K562 (cell line): ENCODE results near the gene LMNA. TPM values are rescaled to one million over a fixed set of nuclear protein-coding genes. Genes with fewer than 3 reads are reported as not detected.
A peak's percentile ranks its signal among the peaks of the same experiment; 100 is the strongest.

Source experiments
- ATAC-seq: fragments of 200-7000 bp; cut with Tn5 transposase; 3 replicates; pipeline ENCODE4 v1.9.1; 2020; ENCODE audit warnings: moderate library complexity
- BruUV-seq: library from RNA; stranded (reverse); fragments of 400-500 nt; replicated peaks from 2 replicates; lab custom pipeline; 2021; lab: Mats Ljungman, UMichigan
- CTCF ChIA-PET: fragments of 300-600 bp; formaldehyde crosslinking; extraction: SDS; loops from one replicate; lab custom pipeline; 2021; ENCODE audit warnings: low intra/inter-chr PET ratio; lab: Yijun Ruan, JAX
- POLR2A ChIA-PET: fragments of 300-600, 350-650 bp; sonication (Branson Sonifier 250); formaldehyde crosslinking; extraction: SDS; loops from one replicate; lab custom pipeline; 2021; ENCODE audit warnings: antibody characterized with exemption, inconsistent platforms; lab: Yijun Ruan, JAX
- DNase-seq, 4 experiments: peaks; one replicate each; pipeline versions ENCODE4 v3.0.0 to v3.0.0-alpha.2; 2011 to 2018; ENCODE audit warnings: low spot score in 3 of 4, mixed read lengths in 3 of 4; ENCODE audit errors: extremely low read depth in 1 of 4
- FAIRE-seq: peaks from 2 replicates; lab custom pipeline; 2011; peaks lifted over from hg19 to GRCh38; lab: Jason Lieb, UNC
- H2AFZ ChIP-seq: 2 replicates; pipeline ENCODE4 v1.6.0; 2011; ENCODE audit warnings: low read depth, low read length, control low read depth, inconsistent platforms
- H3K27ac ChIP-seq: fragments of 200-600 bp; 3 replicates; pipeline ENCODE4 v1.8.0; 2011; ENCODE audit warnings: low read depth, mild to moderate bottlenecking, control low read depth, inconsistent platforms, low read length, moderate library complexity, mixed read lengths; ENCODE audit errors: extremely low read depth
- H3K27me3 ChIP-seq, 2 experiments: fragments of 300-600 bp in 1 of 2; 2 replicates in 1 of 2; 3 replicates in 1 of 2; pipeline versions ENCODE4 v1.6.0 to v1.8.0; 2011; ENCODE audit warnings: inconsistent platforms in 2 of 2, low read length in 2 of 2, mild to moderate bottlenecking in 1 of 2, mixed read lengths in 1 of 2, moderate library complexity in 1 of 2; ENCODE audit not compliant: control insufficient read depth in 2 of 2, insufficient read depth in 2 of 2
- H3K36me3 ChIP-seq: fragments of 300-600 bp; 3 replicates; pipeline ENCODE4 v1.8.0; 2011; ENCODE audit warnings: mild to moderate bottlenecking, low read length, inconsistent platforms; ENCODE audit not compliant: control insufficient read depth, insufficient read depth
- H3K4me1 ChIP-seq, 2 experiments: fragments of 200-600 bp in 1 of 2; replicated peaks in 1 of 2; 2 replicates in 1 of 2; 3 replicates in 1 of 2; pipeline versions ENCODE4 v1.5.1 to v1.8.0; 2011; ENCODE audit warnings: inconsistent platforms in 2 of 2, low read length in 2 of 2, mild to moderate bottlenecking in 1 of 2, mixed read lengths in 1 of 2, moderate library complexity in 1 of 2; ENCODE audit not compliant: control insufficient read depth in 2 of 2, insufficient read depth in 2 of 2
- H3K4me2 ChIP-seq: 2 replicates; pipeline ENCODE4 v1.6.1; 2011; ENCODE audit warnings: low read length, control low read depth, inconsistent platforms, mixed read lengths; ENCODE audit not compliant: insufficient read depth
- H3K4me3 ChIP-seq: fragments of 200-600 bp; sonication (generic), shearing (Covaris generic); 2 replicates; pipeline ENCODE4 v1.5.1; 2016; ENCODE audit warnings: control low read depth, inconsistent platforms
- H3K79me2 ChIP-seq: fragments of 200-600 bp; 3 replicates; pipeline ENCODE4 v1.8.0; 2011; ENCODE audit warnings: low read length, inconsistent platforms; ENCODE audit not compliant: control insufficient read depth, insufficient read depth
- H3K9ac ChIP-seq, 2 experiments: 2 replicates each; pipeline versions ENCODE4 v1.6.0 to v1.6.1; 2011; ENCODE audit warnings: low read depth in 2 of 2, low read length in 2 of 2, control low read depth in 1 of 2, inconsistent platforms in 1 of 2, mild to moderate bottlenecking in 1 of 2, mixed read lengths in 1 of 2; ENCODE audit not compliant: insufficient read depth in 1 of 2
- H3K9me1 ChIP-seq: one replicate; pipeline ENCODE4 v1.6.0; 2011; ENCODE audit warnings: inconsistent platforms, mild to moderate bottlenecking, low read length, moderate library complexity; ENCODE audit not compliant: control insufficient read depth, insufficient read depth
- H3K9me3 ChIP-seq: replicated peaks from 2 replicates; pipeline ENCODE4 v1.5.1; 2011; ENCODE audit warnings: low read depth, low read length, inconsistent platforms; ENCODE audit not compliant: control insufficient read depth, insufficient read depth
- H4K20me1 ChIP-seq: replicated peaks from 2 replicates; pipeline ENCODE4 v1.6.1; 2011; ENCODE audit warnings: low read length, inconsistent platforms, mixed read lengths; ENCODE audit not compliant: control insufficient read depth, insufficient read depth
- CBX1 ChIP-seq: sonication (generic); IDR thresholded peaks from 2 replicates; pipeline ENCODE4 v1.6.1; 2016; ENCODE audit warnings: antibody characterized with exemption, low read depth, mild to moderate bottlenecking
- E2F3 ChIP-seq: fragments of 250-450 bp; sonication (Bioruptor Pico); IDR thresholded peaks from 2 replicates; pipeline ENCODE4 v1.4.0; 2020; ENCODE audit warnings: mild to moderate bottlenecking
- KAT7 ChIP-seq: sonication (generic); formaldehyde crosslinking; IDR thresholded peaks from 2 replicates; pipeline ENCODE4 v1.8.0; 2022; ENCODE audit warnings: missing genetic modification reagents, mild to moderate bottlenecking, borderline replicate concordance
- KDM4B ChIP-seq, 2 experiments: fragments of 450-650 bp in 1 of 2; sonication (generic) in 1 of 2; IDR thresholded peaks; 2 replicates each; pipeline ENCODE4 v1.6.1; 2016 to 2017; ENCODE audit warnings: borderline replicate concordance in 2 of 2, antibody characterized with exemption in 1 of 2, low read depth in 1 of 2, mild to moderate bottlenecking in 1 of 2
- MAFG ChIP-seq: fragments of 450-650 bp; conservative IDR thresholded peaks from 2 replicates; pipeline ENCODE4 v1.6.1; 2016; ENCODE audit warnings: missing genetic modification characterization, missing compliant biosample characterization
- MCM2 ChIP-seq: fragments of 450-650 bp; IDR thresholded peaks from 2 replicates; pipeline ENCODE4 v1.6.1; 2017; ENCODE audit warnings: low read depth, mild to moderate bottlenecking
- POLR2G ChIP-seq: fragments of 200-400 bp; formaldehyde crosslinking; IDR thresholded peaks from 2 replicates; pipeline ENCODE4 v1.6.1; 2017; ENCODE audit warnings: low read depth, mild to moderate bottlenecking, antibody characterized with exemption, low read length, moderate library complexity
- RNF2 ChIP-seq: sonication (generic); IDR thresholded peaks from 2 replicates; pipeline ENCODE4 v1.6.1; 2016
- SAP30 ChIP-seq: fragments of 200-600 bp; sonication (generic); IDR thresholded peaks from 2 replicates; pipeline ENCODE4 v1.6.1; 2012; ENCODE audit warnings: borderline replicate concordance, low read depth, mild to moderate bottlenecking, moderate library complexity, low read length, control low read depth, inconsistent platforms; ENCODE audit not compliant: insufficient read depth, poor library complexity, severe bottlenecking
- SRSF9 ChIP-seq: fragments of 200-400 bp; formaldehyde crosslinking; IDR thresholded peaks from 2 replicates; pipeline ENCODE4 v1.6.1; 2017; ENCODE audit warnings: low read depth, low read length, borderline replicate concordance
- ZNF431 ChIP-seq: sonication (generic); formaldehyde crosslinking; IDR thresholded peaks from 2 replicates; pipeline ENCODE4 v1.8.0; 2022; ENCODE audit warnings: mild to moderate bottlenecking, missing genetic modification reagents
- WGBS: fragments of 100-300 bp; shearing (Covaris generic); methylation state at CpG from one replicate; pipeline ENCODE4 v1.1.6; 2016; ENCODE audit warnings: low coverage, mixed read lengths; ENCODE audit not compliant: insufficient coverage; ENCODE audit errors: missing lambda C conversion rate; 5-methylcytosine and 5-hydroxymethylcytosine counted together
- in situ Hi-C: fragments of 300-500 bp; cut with MboI; formaldehyde crosslinking; loops from 4 replicates; pipeline ENCODE4 v1.15.0; 2018; ENCODE audit warnings: inconsistent platforms, mixed read lengths
- intact Hi-C: fragments of 100-400 bp; cut with micrococcal nuclease; formaldehyde crosslinking; loops from 2 replicates; pipeline ENCODE4 v1.14.2; 2022
- polyA plus RNA-seq, 8 experiments: library from polyadenylated mRNA; depleted of rRNA in 4 of 8; stranded (reverse) in 5 of 8; unstranded in 3 of 8; fragments of >200 nt; fragmentation: Nextera tagmentation in 2 of 8; fragmentation: Illumina TruSeq in 1 of 8; extraction: Ambion mirVana in 2 of 8; extraction: Trizol in 1 of 8; gene quantifications; 2 replicates each; pipeline versions ENCODE4 v1.2.1 to v1.2.3, GENCODE V29; 2011 to 2014; ENCODE audit warnings: inconsistent platforms in 1 of 8, missing spikeins in 1 of 8
- total RNA-seq, 7 experiments: library from RNA; depleted of rRNA in 6 of 7; stranded (reverse); fragments of >200 nt in 6 of 7; fragmentation: Illumina TruSeq in 2 of 7; extraction: Trizol in 2 of 7; gene quantifications; 2 replicates each; pipeline versions ENCODE4 v1.2.1 to v1.2.3, GENCODE V29; 2011 to 2021; ENCODE audit warnings: low replicate concordance in 1 of 7
- TF ChIP-seq, protein P1 (sequence below): fragments of 450-650 bp; IDR thresholded peaks from 2 replicates; pipeline ENCODE4 v1.6.1; 2017; ENCODE audit warnings: antibody characterized with exemption, mild to moderate bottlenecking
- TF ChIP-seq, protein P2 (sequence below): fragments of 250-450 bp; sonication (Bioruptor Pico); IDR thresholded peaks from 2 replicates; pipeline ENCODE4 v1.5.0; 2021
- TF ChIP-seq, protein P3 (sequence below), 2 experiments: IDR thresholded peaks; 2 replicates each; pipeline ENCODE4 v1.6.1; 2011; ENCODE audit warnings: borderline replicate concordance in 1 of 2, control low read depth in 1 of 2, low read depth in 1 of 2, low read length in 1 of 2, mild to moderate bottlenecking in 1 of 2, mixed read lengths in 1 of 2, moderate library complexity in 1 of 2; ENCODE audit not compliant: insufficient read depth in 1 of 2, insufficient read length in 1 of 2, poor library complexity in 1 of 2, severe bottlenecking in 1 of 2; ENCODE audit errors: extremely low read depth in 1 of 2

The LMNA gene
- total and polyA plus RNA-seq, 9 of the 15 experiments (the other 6 are each of a cell fraction or from before 2014, with no cell fraction given), result 1.00 to 347 (median 88.2) TPM

- Histone ChIP-seq H3K9me3 (no peaks in the 10 kb centered on the region), H4K20me1 (no peaks in the 10 kb centered on the region), H3K27ac (peak overlapping the region; percentile 60; the same call in 2 of the 3 replicates), H3K9ac (peak overlapping the region; percentile 73 to 94), H3K9me1 (peaks cover 2% of the 10 kb centered on the region), H3K4me2 (peak overlapping the region; percentile 85), H3K27me3 (no peaks in the 10 kb centered on the region), H2AFZ (peak overlapping the region; percentile 91), H3K4me3 (peak overlapping the region; percentile 55), H3K36me3 (peaks cover 16% of the 10 kb centered on the region; the same call in 1 of the 3 replicates), H3K79me2 (peaks cover 15% of the 10 kb centered on the region), H3K4me1 (peaks cover 13 to 41% of the 10 kb centered on the region in 2 experiments)
- POLR2A ChIA-PET, result no interaction called here
- intact Hi-C loops, result loop anchor here (10.0 kb wide), 1 partner anchor 283 kb away; the partner anchor contains the start of gene RHBG
- DNase-seq (peak in 2 of 4 experiments; percentile 73 to 74), FAIRE-seq (peak; percentile 44), ATAC-seq (no peak)
- BruUV-seq, result TSS peak; percentile 42
- CTCF ChIA-PET, result no interaction called here
- WGBS, result 10% methylated on average over 16 of the region's 61 CpGs
- in situ Hi-C loops, result no loop called here
- TF ChIP-seq, protein P1, sequence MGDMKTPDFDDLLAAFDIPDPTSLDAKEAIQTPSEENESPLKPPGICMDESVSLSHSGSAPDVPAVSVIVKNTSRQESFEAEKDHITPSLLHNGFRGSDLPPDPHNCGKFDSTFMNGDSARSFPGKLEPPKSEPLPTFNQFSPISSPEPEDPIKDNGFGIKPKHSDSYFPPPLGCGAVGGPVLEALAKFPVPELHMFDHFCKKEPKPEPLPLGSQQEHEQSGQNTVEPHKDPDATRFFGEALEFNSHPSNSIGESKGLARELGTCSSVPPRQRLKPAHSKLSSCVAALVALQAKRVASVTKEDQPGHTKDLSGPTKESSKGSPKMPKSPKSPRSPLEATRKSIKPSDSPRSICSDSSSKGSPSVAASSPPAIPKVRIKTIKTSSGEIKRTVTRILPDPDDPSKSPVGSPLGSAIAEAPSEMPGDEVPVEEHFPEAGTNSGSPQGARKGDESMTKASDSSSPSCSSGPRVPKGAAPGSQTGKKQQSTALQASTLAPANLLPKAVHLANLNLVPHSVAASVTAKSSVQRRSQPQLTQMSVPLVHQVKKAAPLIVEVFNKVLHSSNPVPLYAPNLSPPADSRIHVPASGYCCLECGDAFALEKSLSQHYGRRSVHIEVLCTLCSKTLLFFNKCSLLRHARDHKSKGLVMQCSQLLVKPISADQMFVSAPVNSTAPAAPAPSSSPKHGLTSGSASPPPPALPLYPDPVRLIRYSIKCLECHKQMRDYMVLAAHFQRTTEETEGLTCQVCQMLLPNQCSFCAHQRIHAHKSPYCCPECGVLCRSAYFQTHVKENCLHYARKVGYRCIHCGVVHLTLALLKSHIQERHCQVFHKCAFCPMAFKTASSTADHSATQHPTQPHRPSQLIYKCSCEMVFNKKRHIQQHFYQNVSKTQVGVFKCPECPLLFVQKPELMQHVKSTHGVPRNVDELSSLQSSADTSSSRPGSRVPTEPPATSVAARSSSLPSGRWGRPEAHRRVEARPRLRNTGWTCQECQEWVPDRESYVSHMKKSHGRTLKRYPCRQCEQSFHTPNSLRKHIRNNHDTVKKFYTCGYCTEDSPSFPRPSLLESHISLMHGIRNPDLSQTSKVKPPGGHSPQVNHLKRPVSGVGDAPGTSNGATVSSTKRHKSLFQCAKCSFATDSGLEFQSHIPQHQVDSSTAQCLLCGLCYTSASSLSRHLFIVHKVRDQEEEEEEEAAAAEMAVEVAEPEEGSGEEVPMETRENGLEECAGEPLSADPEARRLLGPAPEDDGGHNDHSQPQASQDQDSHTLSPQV, result 0 out of 2 replicates have a peak, but pooled peaks have one; percentile 24
- TF ChIP-seq KDM4B (IDR thresholded peaks at IDR 0.05; ENCODE audit: borderline replicate concordance in 2 of 2, low read depth in 1 of 2) (no peak), MCM2 (no peak), POLR2G (0 out of 2 replicates have a peak, but pooled peaks have one; percentile 18), KAT7 (CRISPR knock-in tag) (no peak), E2F3 (CRISPR knock-in tag) (no peak), MAFG (no peak), ZNF431 (CRISPR knock-in tag) (peak; percentile 24; the same call in 1 of the 2 replicates), RNF2 (no peak), SAP30 (no peak), SRSF9 (no peak), CBX1 (no peak)
- TF ChIP-seq, protein P2, sequence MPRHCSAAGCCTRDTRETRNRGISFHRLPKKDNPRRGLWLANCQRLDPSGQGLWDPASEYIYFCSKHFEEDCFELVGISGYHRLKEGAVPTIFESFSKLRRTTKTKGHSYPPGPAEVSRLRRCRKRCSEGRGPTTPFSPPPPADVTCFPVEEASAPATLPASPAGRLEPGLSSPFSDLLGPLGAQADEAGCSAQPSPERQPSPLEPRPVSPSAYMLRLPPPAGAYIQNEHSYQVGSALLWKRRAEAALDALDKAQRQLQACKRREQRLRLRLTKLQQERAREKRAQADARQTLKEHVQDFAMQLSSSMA (CRISPR knock-in tag), result no peak
- TF ChIP-seq, protein P3, sequence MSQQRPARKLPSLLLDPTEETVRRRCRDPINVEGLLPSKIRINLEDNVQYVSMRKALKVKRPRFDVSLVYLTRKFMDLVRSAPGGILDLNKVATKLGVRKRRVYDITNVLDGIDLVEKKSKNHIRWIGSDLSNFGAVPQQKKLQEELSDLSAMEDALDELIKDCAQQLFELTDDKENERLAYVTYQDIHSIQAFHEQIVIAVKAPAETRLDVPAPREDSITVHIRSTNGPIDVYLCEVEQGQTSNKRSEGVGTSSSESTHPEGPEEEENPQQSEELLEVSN (IDR thresholded peaks at IDR 0.05; ENCODE audit: borderline replicate concordance in 1 of 2, extremely low read depth in 1 of 2, insufficient read depth in 1 of 2, insufficient read length in 1 of 2, low read depth in 1 of 2, low read length in 1 of 2, poor library complexity in 1 of 2, severe bottlenecking in 1 of 2), result peak; percentile 66 to 67
These were observed 33.2 kb upstream of the LMNA start for GRCh38 chr1:156081180-156081916.
